Activated naive CD4-positive, alpha-beta T cell treated with anti-CD3 and anti-CD28 coated beads for 36 hours (primary cell): ENCODE results near the gene CNGB1. TPM values are rescaled to one million over a fixed set of nuclear protein-coding genes. Genes with fewer than 3 reads are reported as not detected.

ENCODE experiments used
- CTCF ChIA-PET: fragments of 350-600 bp; sonication (Branson Sonifier 250); formaldehyde crosslinking; loops from one replicate; lab custom pipeline; 2021; ENCODE audit warnings: antibody characterized with exemption; lab: Charles Lee
- DNase-seq: peaks from one replicate; pipeline ENCODE4 v3.0.0-alpha.2; 2020
- H3K27ac Mint-ChIP-seq: one replicate; pipeline ENCODE4 v1.8.0; 2021; ENCODE audit warnings: mild to moderate bottlenecking, mixed read lengths
- H3K27me3 Mint-ChIP-seq: one replicate; pipeline ENCODE4 v1.8.0; 2021; ENCODE audit warnings: low read depth, mixed read lengths
- H3K36me3 Mint-ChIP-seq: one replicate; pipeline ENCODE4 v1.8.0; 2021; ENCODE audit warnings: low read depth, mixed read lengths
- H3K4me1 Mint-ChIP-seq: one replicate; pipeline ENCODE4 v1.8.0; 2021; ENCODE audit warnings: low read depth, mixed read lengths
- H3K4me3 Mint-ChIP-seq: one replicate; pipeline ENCODE4 v1.8.0; 2021; ENCODE audit warnings: mild to moderate bottlenecking, moderate library complexity, mixed read lengths
- H3K9me3 Mint-ChIP-seq: one replicate; pipeline ENCODE4 v1.8.0; 2021; ENCODE audit warnings: mixed read lengths
- intact Hi-C: fragments of 100-400 bp; cut with micrococcal nuclease; formaldehyde crosslinking; loops from one replicate; pipeline ENCODE4 v1.15.1; 2023
- total RNA-seq, 2 experiments: library from RNA; stranded (reverse); gene quantifications; one replicate each; pipeline ENCODE4 v1.2.3, GENCODE V29; 2021

The CNGB1 gene
- total RNA-seq, 2 experiments from 2014 or later = not detected

DNA sequence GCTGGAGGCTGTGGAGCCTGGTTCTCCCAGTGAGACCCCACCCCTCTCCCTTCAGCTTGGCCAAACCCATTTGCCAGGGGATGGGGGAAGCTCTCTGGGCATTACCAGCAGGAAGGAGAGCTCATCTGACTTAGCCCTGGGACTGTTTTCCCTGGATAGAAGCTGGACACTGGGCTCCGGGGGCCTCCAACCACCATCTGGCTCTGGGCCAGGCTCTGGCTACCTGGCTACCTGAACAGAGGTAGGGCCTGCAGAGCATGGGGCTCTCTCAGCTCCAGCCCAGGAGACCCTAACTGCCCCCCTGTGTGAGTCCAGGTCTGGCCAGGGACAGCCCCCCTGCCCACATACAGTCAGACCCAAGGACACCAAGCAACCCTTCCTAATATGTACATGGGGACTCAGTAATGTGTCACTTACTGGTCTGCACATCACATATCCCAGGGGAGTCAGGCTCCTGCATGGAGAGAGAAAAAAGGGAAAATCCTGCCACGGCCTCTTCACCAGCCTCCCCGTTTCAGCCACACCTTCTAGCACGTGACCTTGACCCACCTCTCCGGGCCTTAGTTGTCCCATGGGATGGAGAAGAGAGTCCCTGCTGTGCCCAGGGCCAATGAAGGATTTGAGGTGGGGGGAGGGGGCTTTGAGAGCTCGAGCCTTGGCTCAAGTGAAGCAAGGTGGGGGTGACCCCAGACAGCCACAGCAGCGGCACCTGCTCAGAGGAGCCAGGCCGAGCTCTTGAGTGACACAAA, 13.8 kb downstream of the CNGB1 start:
- Mint-ChIP-seq H3K36me3 (no peaks in the 10 kb centered on the region), H3K9me3 (no peaks in the 10 kb centered on the region), H3K27ac (no peak overlapping the region), H3K4me3 (no peak overlapping the region), H3K27me3 (no peaks in the 10 kb centered on the region), H3K4me1 (no peaks in the 10 kb centered on the region)
- intact Hi-C loops = no loop called here
- no peak for DNase-seq
- CTCF ChIA-PET = no interaction called here

DNA sequence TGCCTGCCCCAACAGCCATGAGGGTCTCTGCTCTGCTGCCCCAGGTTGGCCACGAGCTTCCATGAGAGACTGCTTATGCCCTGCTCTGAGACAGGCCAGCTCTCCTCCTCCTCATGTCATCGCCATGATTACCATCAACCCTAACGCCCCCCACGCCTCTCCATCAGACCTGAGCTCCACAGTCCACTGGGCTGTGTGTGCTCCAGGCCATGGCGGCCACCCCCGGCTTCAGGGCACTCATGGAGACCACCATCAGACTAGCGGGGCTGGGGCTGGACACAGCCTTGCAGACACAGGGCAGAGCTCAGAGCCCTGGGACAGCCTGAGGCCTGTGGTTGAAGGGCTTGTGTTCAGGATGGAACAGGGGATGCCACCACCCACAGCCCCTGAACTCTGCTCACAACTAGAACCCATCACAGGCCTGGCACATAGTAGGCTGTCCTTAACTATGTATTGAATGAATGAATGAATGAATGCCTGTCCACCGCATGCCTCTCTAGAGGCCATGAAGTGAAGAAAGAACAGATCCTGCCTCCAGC, 14.6 kb downstream of the CNGB1 start:
- Mint-ChIP-seq H3K27me3 (no peaks in the 10 kb centered on the region), H3K4me3 (no peak overlapping the region), H3K36me3 (no peaks in the 10 kb centered on the region), H3K4me1 (no peaks in the 10 kb centered on the region), H3K27ac (no peak overlapping the region), H3K9me3 (no peaks in the 10 kb centered on the region)
- intact Hi-C loops = no loop called here
- no peak for DNase-seq
- CTCF ChIA-PET = no interaction called here

DNA sequence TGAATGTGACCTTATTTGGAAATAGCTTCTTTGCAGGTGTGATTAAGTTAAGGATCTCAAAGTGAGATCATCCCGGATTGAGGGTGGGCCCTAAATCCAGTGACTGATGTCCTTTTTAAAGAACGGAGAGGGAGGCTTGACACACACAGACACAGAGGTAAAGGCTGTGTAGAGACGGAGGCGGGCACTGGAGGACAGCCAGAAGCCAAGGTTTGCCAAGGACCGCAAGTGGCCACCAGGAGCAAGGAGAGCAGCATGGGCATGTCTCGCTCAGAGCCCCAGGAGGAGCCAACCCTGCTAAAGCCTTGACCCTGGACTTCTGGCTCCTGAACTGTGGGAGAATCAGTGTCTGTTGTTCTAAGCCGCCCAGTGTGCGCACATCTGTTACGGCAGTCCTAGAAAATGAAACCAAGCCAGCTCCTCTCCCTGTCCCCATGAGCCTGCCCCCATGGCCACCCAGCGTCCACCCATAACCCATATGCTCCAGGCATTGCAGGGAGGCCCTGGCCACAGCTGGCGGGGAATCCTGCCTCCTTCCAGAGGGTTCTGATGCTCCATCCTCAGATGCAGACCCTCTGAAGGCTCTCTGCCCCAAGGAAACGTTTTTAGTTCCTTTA, 15.2 kb downstream of the CNGB1 start:
- Mint-ChIP-seq H3K9me3 (no peaks in the 10 kb centered on the region), H3K36me3 (no peaks in the 10 kb centered on the region), H3K27ac (no peak overlapping the region), H3K4me3 (no peak overlapping the region), H3K27me3 (no peaks in the 10 kb centered on the region), H3K4me1 (no peaks in the 10 kb centered on the region)
- CTCF ChIA-PET = interaction anchor here (1.1 kb wide), 1 partner anchor 57 kb away, joined by 3 read pairs; no protein-coding TSS in a partner anchor
- no peak for DNase-seq
- intact Hi-C loops = no loop called here

DNA sequence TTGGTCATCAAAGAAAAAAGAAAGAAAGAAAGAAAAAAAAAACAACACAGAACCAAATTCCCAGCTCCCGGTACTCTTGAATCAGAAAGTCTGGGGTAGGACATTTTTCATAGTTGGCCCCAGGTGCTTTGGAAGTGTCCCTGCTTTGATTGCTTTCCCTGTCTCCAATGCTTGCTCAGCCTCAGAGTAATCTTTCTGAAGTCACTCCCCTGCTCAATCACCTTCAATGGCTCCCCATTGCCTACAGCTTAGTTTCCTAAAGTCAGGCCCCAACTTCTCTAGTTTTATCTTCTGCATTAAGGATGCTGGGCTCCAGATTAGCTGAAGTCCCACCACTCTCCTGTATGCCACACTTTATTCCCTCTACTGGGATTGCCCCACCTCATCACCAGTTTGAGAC, 17.1 kb downstream of the CNGB1 start:
- CTCF ChIA-PET = no interaction called here
- intact Hi-C loops = no loop called here

DNA sequence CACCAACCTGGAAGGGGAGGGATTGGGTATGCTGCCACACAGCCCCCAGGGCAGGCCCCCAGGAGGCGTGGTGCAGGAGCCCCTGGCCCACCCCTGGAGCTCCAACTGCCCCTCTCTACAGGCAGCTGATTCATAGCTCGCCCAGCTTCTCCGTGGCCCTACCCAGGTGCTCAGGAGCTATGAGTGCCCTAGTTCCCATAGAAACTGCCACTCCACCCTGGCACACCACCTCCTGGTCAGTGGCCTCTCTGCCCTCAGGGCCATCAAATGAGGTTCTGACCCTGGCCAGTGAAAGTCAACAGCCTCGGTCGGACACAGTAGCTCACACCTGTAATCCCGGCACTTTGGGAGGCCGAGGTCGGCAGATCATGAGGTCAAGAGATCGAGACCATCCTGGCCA, 18.0 kb downstream of the CNGB1 start:
- no peak overlapping the region for H3K27ac Mint-ChIP-seq
- no peaks in the 10 kb centered on the region for H3K9me3 Mint-ChIP-seq
- CTCF ChIA-PET = no interaction called here
- no peaks in the 10 kb centered on the region for H3K4me1 Mint-ChIP-seq
- no peak for DNase-seq
- no peak overlapping the region for H3K4me3 Mint-ChIP-seq
- H3K27me3 Mint-ChIP-seq = no peaks in the 10 kb centered on the region
- intact Hi-C loops = no loop called here
- no peaks in the 10 kb centered on the region for H3K36me3 Mint-ChIP-seq

More for the DNA sequence above, 17.1 kb downstream of the CNGB1 start:
- H3K36me3 Mint-ChIP-seq = no peaks in the 10 kb centered on the region
- H3K27me3 Mint-ChIP-seq = no peaks in the 10 kb centered on the region
- H3K9me3 Mint-ChIP-seq = no peaks in the 10 kb centered on the region
- no peak for DNase-seq
- H3K4me1 Mint-ChIP-seq = no peaks in the 10 kb centered on the region
- no peak overlapping the region for H3K4me3 Mint-ChIP-seq
- H3K27ac Mint-ChIP-seq = no peak overlapping the region

DNA sequence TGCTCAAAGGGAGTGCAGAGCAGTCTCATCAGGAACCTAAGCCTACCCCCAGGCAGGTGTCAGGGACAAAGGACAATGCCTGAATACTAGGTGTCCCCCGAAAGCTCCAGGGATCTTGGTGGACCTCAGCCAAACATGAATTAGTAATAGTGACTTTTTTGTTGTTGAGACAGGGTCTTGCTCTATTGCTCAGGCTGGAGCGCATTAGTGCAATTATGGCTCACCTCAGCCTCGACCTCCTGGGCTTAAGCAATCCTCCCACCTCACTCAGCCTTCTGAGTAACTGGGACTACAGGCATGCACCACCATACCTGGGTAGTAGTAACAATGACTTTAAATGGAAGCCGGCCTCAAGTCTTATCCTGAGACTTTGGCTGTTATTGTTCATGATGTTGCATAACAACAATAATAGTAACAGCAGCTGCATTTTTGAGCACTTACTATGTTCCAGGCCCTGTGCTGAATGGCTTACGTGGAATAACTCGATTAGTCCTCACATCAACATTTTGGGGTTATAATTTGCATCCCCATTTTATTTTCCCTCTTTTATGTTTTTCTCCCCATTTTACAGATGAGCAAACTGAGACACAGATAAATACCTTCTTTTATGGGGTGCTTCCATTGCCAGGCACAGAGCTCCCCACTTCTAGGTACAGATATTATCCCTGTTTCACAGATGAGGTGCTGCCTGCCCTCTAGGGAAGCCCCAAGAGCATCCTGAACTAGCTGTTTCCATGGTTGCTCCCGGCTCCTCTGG, 19.5 kb downstream of the CNGB1 start:
- Mint-ChIP-seq H3K27me3 (no peaks in the 10 kb centered on the region), H3K4me1 (no peaks in the 10 kb centered on the region), H3K9me3 (no peaks in the 10 kb centered on the region), H3K27ac (no peak overlapping the region), H3K4me3 (no peak overlapping the region), H3K36me3 (no peaks in the 10 kb centered on the region)
- intact Hi-C loops = no loop called here
- CTCF ChIA-PET = interaction anchor here (0.6 kb wide), 1 partner anchor 53 kb away, joined by 3 read pairs; no protein-coding TSS in a partner anchor
- no peak for DNase-seq

DNA sequence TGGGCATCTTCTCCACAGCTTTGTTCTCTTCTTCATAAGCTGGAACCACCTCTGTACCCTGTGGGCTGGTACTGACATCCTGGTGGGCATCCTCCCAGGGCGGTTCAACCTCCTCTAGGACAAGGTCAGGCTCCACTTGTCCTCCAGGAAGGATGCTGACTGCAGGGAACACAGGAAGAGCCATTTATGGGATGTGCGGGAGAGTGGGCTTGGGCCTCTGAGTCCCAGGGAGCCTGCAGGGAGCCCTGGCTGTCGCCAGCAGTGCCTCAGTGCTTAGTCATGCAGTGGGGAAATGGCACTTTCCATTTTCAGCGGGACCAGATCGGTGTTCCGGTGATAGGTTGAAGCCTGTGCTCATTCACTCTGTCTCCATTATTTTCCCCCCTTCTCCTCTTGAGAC, 20.5 kb downstream of the CNGB1 start:
- H3K4me1 Mint-ChIP-seq = no peaks in the 10 kb centered on the region
- no peaks in the 10 kb centered on the region for H3K27me3 Mint-ChIP-seq
- H3K27ac Mint-ChIP-seq = no peak overlapping the region
- CTCF ChIA-PET = interaction anchor here (0.6 kb wide), 1 partner anchor 359 kb away, joined by 5 read pairs; no protein-coding TSS in a partner anchor
- H3K36me3 Mint-ChIP-seq = no peaks in the 10 kb centered on the region
- intact Hi-C loops = no loop called here
- no peak for DNase-seq
- H3K9me3 Mint-ChIP-seq = no peaks in the 10 kb centered on the region
- H3K4me3 Mint-ChIP-seq = no peak overlapping the region

DNA sequence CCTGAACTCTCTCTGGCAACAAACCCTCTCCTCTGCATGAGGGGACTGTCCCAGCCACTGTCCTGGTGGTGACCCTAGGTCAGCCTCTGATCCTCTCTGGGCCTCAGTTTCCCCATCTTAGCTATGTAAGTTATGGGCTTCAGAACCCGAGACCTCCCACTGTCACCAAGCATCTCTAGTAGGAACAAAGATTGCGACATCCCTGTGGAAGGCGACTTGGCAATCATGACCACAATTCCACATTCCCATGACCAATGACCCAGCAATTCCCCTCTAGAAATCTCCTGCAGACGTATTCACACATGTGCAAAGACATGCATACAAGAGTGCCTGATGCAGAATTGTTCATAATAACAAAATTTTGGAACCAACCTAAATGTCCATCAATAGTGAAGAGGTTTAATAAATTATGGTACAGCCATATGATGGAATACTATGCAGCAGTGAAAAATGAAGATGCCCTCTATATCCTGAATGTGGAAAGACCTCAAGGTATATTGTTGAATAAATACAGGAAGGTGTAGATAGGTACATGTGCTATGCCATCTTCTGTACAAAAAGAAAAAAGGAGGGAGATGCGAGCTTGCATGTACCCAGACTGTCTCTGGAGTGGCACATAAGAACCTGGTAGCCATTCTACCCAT, 21.2 kb downstream of the CNGB1 start:
- Mint-ChIP-seq H3K27ac (no peak overlapping the region), H3K4me3 (no peak overlapping the region), H3K36me3 (no peaks in the 10 kb centered on the region), H3K9me3 (no peaks in the 10 kb centered on the region), H3K4me1 (no peaks in the 10 kb centered on the region), H3K27me3 (no peaks in the 10 kb centered on the region)
- CTCF ChIA-PET = interaction anchor here (0.6 kb wide), 1 partner anchor 50 kb away, joined by 3 read pairs; no protein-coding TSS in a partner anchor
- DNase-seq = no peak
- intact Hi-C loops = no loop called here

DNA sequence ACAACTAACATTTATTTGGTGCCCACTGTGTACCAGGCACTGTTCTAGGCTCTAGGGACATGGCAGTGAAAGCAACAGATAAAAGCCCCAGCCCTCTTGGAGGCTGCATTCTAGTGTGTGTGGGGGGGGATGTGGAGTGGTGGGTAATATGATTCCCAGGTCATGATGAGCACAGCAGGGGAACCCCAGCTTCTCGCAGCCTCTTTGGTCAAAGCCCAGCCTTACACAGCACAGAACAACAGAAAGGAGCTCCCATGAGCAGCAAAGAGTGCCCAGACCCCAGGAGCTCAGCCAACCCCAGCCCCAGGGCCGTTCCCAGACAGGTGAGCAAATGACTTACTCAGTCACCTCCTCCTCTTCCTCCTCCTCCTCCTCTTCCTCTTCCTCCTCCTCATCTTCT, 21.9 kb downstream of the CNGB1 start:
- no peaks in the 10 kb centered on the region for H3K36me3 Mint-ChIP-seq
- H3K27ac Mint-ChIP-seq = no peak overlapping the region
- no peaks in the 10 kb centered on the region for H3K9me3 Mint-ChIP-seq
- no peaks in the 10 kb centered on the region for H3K4me1 Mint-ChIP-seq
- no peaks in the 10 kb centered on the region for H3K27me3 Mint-ChIP-seq
- H3K4me3 Mint-ChIP-seq = no peak overlapping the region
- intact Hi-C loops = no loop called here
- no peak for DNase-seq
- CTCF ChIA-PET = interaction anchor here (0.6 kb wide), 1 partner anchor 49 kb away, joined by 3 read pairs; no protein-coding TSS in a partner anchor

DNA sequence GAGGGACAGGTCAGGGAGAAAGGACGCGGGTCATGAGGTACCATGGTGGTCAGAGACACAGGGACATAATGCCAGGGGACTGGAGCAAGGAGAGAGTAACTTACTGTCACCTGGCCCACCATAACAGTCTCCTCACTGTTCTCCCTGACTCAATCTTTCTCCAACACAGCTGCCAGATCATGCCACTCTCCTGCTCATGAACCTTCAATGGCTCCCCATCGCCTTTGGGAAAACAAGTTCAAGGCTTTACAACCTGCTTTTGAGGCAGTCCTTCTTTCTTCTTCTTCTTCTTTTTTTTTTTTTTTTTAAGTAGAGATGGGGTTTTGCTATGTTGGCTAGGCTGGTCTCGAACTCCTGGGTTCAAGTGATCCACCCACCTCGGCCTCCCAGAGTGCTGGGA, 22.9 kb downstream of the CNGB1 start:
- no peaks in the 10 kb centered on the region for H3K9me3 Mint-ChIP-seq
- no peak for DNase-seq
- no peaks in the 10 kb centered on the region for H3K27me3 Mint-ChIP-seq
- no peaks in the 10 kb centered on the region for H3K4me1 Mint-ChIP-seq
- no peak overlapping the region for H3K27ac Mint-ChIP-seq
- intact Hi-C loops = no loop called here
- H3K36me3 Mint-ChIP-seq = no peaks in the 10 kb centered on the region
- no peak overlapping the region for H3K4me3 Mint-ChIP-seq
- CTCF ChIA-PET = no interaction called here

DNA sequence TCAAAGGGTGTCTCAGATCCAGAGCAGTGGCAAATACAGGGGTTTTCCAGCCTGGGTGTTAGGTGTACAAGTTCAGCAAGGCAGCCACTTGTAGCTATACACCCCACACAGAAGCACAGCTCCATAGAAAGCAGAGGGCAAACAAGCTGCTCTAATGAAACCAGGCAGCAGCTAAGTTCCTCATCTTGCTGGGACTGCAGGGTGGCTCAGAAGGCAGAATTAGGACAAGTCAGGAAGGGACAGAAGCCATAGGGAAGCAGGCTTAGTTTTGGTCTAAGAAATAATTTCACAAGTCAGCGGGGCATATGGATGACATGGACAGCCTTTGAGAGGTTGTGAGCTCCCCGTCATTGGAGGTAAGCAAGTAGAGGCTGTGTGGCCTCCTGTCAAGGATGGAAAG, 23.7 kb downstream of the CNGB1 start:
- H3K4me1 Mint-ChIP-seq = no peaks in the 10 kb centered on the region
- no peak for DNase-seq
- H3K36me3 Mint-ChIP-seq = no peaks in the 10 kb centered on the region
- H3K27me3 Mint-ChIP-seq = no peaks in the 10 kb centered on the region
- CTCF ChIA-PET = interaction anchor here (1.1 kb wide), 1 partner anchor 9 kb away, joined by 3 read pairs; no protein-coding TSS in a partner anchor
- no peak overlapping the region for H3K4me3 Mint-ChIP-seq
- no peak overlapping the region for H3K27ac Mint-ChIP-seq
- intact Hi-C loops = no loop called here
- H3K9me3 Mint-ChIP-seq = no peaks in the 10 kb centered on the region
